Mucosa of rectum (tissue), 2 donors: Measurements from ENCODE around the gene CASZ1.

Experiments
- H3K27ac ChIP-seq, 2 donors: one replicate each; pipeline ENCODE4 v1.7.0; 2013; ENCODE audit warnings: inconsistent platforms in 2 of 2, low read depth in 2 of 2, low read length in 2 of 2
- H3K27me3 ChIP-seq, 2 donors: one replicate each; pipeline ENCODE4 v1.7.0; 2013; ENCODE audit warnings: low read length in 2 of 2; ENCODE audit not compliant: control insufficient read depth in 2 of 2, insufficient read depth in 2 of 2
- H3K36me3 ChIP-seq, 2 donors: one replicate each; pipeline ENCODE4 v1.7.0; 2013; ENCODE audit warnings: low read length in 2 of 2; ENCODE audit not compliant: control insufficient read depth in 2 of 2, insufficient read depth in 2 of 2
- H3K4me1 ChIP-seq, 2 donors: one replicate each; pipeline ENCODE4 v1.7.0; 2013; ENCODE audit warnings: low read length in 2 of 2, mild to moderate bottlenecking in 1 of 2; ENCODE audit not compliant: control insufficient read depth in 2 of 2, insufficient read depth in 2 of 2
- H3K4me3 ChIP-seq, 2 donors: one replicate each; pipeline ENCODE4 v1.7.0; 2013; ENCODE audit warnings: low read length in 2 of 2
- H3K9ac ChIP-seq, 2 donors: one replicate each; pipeline ENCODE4 v1.7.0; 2013; ENCODE audit warnings: low read length in 2 of 2, low read depth in 1 of 2, mild to moderate bottlenecking in 1 of 2
- H3K9me3 ChIP-seq, 2 donors: one replicate each; pipeline ENCODE4 v1.7.0; 2013; ENCODE audit warnings: low read length in 2 of 2; ENCODE audit not compliant: control insufficient read depth in 2 of 2
- donor health status: healthy.
- donor health status: Normal muscosa, but diverticular disease.

The CASZ1 gene

GRCh38 chr1:10628685-10629084, 167.8 kb downstream of the CASZ1 start:
- no peaks in the 10 kb centered on the region for H3K27me3 ChIP-seq
- H3K9me3 ChIP-seq = no peaks in the 10 kb centered on the region
- H3K27ac ChIP-seq = no peak overlapping the region
- H3K4me1 ChIP-seq = peaks cover 0 to 3% of the 10 kb centered on the region in 2 donors
- H3K36me3 ChIP-seq = peaks cover 6 to 23% of the 10 kb centered on the region in 2 donors
- H3K4me3 ChIP-seq = no peak overlapping the region
- H3K9ac ChIP-seq = no peak overlapping the region

DNA sequence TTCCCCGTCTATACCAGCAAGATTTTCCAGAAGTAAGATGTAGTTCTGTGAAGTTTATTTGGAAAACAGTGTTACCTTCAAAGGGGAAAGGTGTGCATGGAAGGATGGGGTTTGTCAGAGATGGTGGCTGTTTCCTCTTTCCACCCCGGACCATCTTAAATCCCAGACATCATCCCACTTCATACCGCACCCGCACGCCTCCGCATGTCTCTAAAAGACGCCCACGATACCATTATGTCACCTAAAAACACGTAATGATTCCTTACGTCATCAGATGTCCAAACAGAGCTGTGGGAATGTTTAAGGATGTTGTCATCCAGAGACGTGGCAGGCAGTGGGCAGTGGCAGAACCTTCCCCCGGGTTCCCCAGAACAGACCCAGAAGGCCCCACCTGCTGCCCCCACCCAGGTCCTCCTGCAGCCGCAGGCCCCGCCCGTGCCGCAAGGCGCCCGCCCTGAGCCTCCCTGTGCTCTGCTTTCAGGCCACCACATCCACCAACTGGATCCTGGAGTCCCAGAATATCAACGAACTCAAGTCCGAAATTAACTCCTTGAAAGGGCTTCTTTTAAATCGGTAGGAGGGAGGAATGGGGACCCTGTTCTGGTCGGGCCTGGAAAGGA, 169.5 kb downstream of the CASZ1 start:
- Histone ChIP-seq H3K4me1 (peaks cover 0 to 3% of the 10 kb centered on the region in 2 donors), H3K27ac (no peak overlapping the region), H3K9ac (no peak overlapping the region), H3K36me3 (peaks cover 10 to 25% of the 10 kb centered on the region in 2 donors), H3K4me3 (no peak overlapping the region), H3K9me3 (no peaks in the 10 kb centered on the region), H3K27me3 (no peaks in the 10 kb centered on the region)

- H3K4me1 ChIP-seq = peaks cover 0 to 3% of the 10 kb centered on the region in 2 donors
- H3K4me3 ChIP-seq = no peak overlapping the region
- H3K9ac ChIP-seq = no peak overlapping the region
- H3K27ac ChIP-seq = no peak overlapping the region
- no peaks in the 10 kb centered on the region for H3K9me3 ChIP-seq
- peaks cover 10 to 25% of the 10 kb centered on the region in 2 donors for H3K36me3 ChIP-seq
- no peaks in the 10 kb centered on the region for H3K27me3 ChIP-seq
Measured at GRCh38 chr1:10626131-10626731, 170.2 kb downstream of the CASZ1 start.

DNA sequence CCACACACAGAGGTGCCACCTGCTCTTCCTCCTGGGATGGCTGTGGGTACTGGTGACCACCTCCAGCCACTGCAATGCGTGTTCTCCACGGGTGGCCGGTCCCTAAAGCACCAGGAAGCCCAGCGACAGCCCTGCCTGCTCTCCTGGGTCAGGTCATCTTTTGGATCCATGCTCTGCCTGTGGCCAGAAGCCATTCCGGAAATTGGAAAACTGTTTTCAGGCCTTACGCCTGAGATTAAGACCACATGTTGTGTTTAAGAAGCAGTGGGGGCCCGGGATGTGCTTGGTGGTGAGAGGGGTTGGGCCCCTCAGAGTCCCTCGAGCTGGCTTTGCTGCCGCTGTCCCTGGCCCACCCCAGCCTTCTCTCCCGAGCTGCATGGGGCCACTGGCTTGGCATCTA, 170.9 kb downstream of the CASZ1 start:
- no peak overlapping the region for H3K4me3 ChIP-seq
- H3K9me3 ChIP-seq = no peaks in the 10 kb centered on the region
- no peaks in the 10 kb centered on the region for H3K27me3 ChIP-seq
- no peak overlapping the region for H3K27ac ChIP-seq
- no peaks in the 10 kb centered on the region for H3K4me1 ChIP-seq
- no peak overlapping the region for H3K9ac ChIP-seq
- H3K36me3 ChIP-seq = peaks cover 10 to 25% of the 10 kb centered on the region in 2 donors

GRCh38 chr1:10625076-10625475, 171.4 kb downstream of the CASZ1 start:
- Histone ChIP-seq H3K4me1 (no peaks in the 10 kb centered on the region), H3K9me3 (no peaks in the 10 kb centered on the region), H3K36me3 (peaks cover 10 to 25% of the 10 kb centered on the region in 2 donors), H3K4me3 (no peak overlapping the region), H3K27me3 (no peaks in the 10 kb centered on the region), H3K9ac (no peak overlapping the region), H3K27ac (no peak overlapping the region)

DNA sequence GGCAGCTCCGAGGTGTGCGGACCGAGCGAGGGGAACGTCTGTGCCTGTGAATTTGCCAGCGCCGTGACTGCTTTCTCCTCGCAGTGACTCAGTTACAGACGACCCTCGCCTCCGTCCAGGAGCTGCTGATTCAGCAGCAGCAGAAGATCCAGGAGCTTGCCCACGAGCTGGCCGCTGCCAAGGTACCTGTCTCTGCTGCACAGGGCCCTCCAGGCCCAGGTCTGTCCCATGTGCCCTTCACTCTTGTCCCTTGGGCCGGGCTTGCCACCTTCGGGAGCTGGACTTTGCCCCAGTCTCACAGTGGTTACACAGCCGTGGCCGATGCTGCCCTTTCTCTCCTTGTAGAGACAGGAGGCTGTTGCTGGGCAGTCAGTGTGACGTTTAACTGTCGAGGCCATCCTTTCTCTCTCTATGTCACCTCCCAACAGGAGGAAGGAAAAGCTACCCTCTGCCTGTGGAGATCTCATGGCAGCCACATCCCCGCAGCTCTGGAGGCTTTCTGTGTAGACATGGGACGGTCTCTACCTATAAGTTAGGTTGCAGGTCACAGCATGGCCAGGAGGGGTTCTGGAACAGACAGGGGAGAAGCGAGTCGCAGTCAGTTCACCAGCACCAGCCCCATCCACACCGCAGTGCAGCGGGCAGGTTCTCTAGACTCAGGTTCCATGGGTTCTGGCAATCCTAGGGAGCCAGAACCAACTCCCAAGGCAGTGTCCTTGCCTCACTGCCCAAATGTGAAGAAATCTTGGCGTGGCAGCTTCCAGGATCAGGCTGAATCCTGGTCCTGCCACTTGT, 172.0 kb downstream of the CASZ1 start:
- H3K27ac ChIP-seq = no peak overlapping the region
- no peaks in the 10 kb centered on the region for H3K9me3 ChIP-seq
- no peaks in the 10 kb centered on the region for H3K4me1 ChIP-seq
- H3K27me3 ChIP-seq = no peaks in the 10 kb centered on the region
- no peak overlapping the region for H3K9ac ChIP-seq
- no peak overlapping the region for H3K4me3 ChIP-seq
- peaks cover 10 to 21% of the 10 kb centered on the region in 2 donors for H3K36me3 ChIP-seq

- Histone ChIP-seq H3K9me3 (no peaks in the 10 kb centered on the region), H3K27ac (no peak overlapping the region), H3K4me3 (no peak overlapping the region), H3K27me3 (no peaks in the 10 kb centered on the region), H3K4me1 (no peaks in the 10 kb centered on the region), H3K9ac (no peak overlapping the region), H3K36me3 (peaks cover 10 to 21% of the 10 kb centered on the region in 2 donors)
Measured at GRCh38 chr1:10623686-10624145, 172.7 kb downstream of the CASZ1 start.

DNA sequence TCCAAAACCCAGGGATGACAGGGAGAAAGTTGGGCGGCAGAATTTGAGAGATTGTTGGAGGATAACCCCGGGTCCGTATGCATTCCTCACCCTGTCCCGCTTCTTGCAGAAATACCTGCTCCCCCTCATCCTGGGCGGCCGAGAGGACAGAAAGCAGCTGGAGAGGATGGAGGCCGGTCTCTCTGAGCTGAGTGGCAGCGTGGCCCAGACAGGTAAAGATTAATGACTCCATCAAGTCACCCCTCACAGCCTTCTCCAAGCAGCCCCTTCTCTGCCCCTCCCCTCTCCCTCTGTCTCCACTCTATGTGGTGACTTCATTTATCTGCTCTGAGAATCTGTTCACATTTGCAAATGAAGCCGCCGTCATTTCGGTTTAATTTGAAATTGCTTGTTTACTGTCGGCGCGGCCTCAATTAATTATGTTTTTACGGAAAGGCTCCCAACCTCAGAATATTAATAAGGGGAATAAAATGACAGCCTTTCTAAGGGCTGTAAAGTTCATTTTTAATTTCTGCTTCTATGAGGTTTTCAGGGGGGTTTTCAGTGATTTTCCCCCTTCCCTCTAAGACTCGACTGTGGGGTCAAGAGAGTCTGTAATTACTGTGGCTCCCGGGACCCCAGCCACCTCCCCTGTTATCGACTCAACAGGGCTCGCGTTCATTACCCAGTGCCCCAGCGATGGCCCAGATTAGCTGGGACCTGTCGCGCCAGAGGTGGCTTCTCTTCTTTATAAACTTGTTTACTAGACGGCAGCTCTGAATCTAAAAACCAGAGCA, 173.3 kb downstream of the CASZ1 start:
- no peak overlapping the region for H3K27ac ChIP-seq
- H3K9ac ChIP-seq = no peak overlapping the region
- no peak overlapping the region for H3K4me3 ChIP-seq
- no peaks in the 10 kb centered on the region for H3K4me1 ChIP-seq
- no peaks in the 10 kb centered on the region for H3K9me3 ChIP-seq
- peaks cover 10 to 21% of the 10 kb centered on the region in 2 donors for H3K36me3 ChIP-seq
- no peaks in the 10 kb centered on the region for H3K27me3 ChIP-seq

- no peak overlapping the region for H3K27ac ChIP-seq
- no peaks in the 10 kb centered on the region for H3K27me3 ChIP-seq
Measured at GRCh38 chr1:10621906-10622305, 174.5 kb downstream of the CASZ1 start.

More at GRCh38 chr1:10621906-10622305, 174.5 kb downstream of the CASZ1 start:
- Histone ChIP-seq H3K9ac (no peak overlapping the region), H3K9me3 (no peaks in the 10 kb centered on the region), H3K36me3 (peaks cover 10 to 21% of the 10 kb centered on the region in 2 donors), H3K4me3 (no peak overlapping the region), H3K4me1 (no peaks in the 10 kb centered on the region)
